Measurements from ENCODE around the gene RTL5. TPM values are rescaled to one million over a fixed set of nuclear protein-coding genes. Genes with fewer than 3 reads are reported as not detected.

RTL5 gene
- total and polyA plus RNA-seq, 10 of the 15 experiments (the other 5 are each of a cell fraction or from before 2014, with no cell fraction given): under 0.01 to 0.10 (median 0.03) TPM; not detected in 5

GRCh38 chrX:72146527-72146926 is 14.8 kb upstream of the RTL5 start (continued):
- TF ChIP-seq BCL3 (IDR thresholded peaks at IDR 0.05; ENCODE audit: borderline replicate concordance, insufficient read depth, low read depth, low read length, poor library complexity, severe bottlenecking): no peak
- no peak for TF ChIP-seq CTCF (IDR thresholded peaks at IDR 0.05 in 2 of 3, conservative IDR thresholded peaks at IDR 0.05 in 1 of 3; ENCODE audit: control insufficient read depth in 2 of 3, extremely low read depth in 1 of 3, insufficient read depth in 1 of 3, low read depth in 3 of 3, low read length in 3 of 3)
- TF ChIP-seq REST (IDR thresholded peaks at IDR 0.05; ENCODE audit: low read depth, low read length): no peak
- no peak for TF ChIP-seq POU2F2 (IDR thresholded peaks at IDR 0.05; ENCODE audit: borderline replicate concordance, low read depth, low read length)
- no peak for TF ChIP-seq NFYB (IDR thresholded peaks at IDR 0.05; ENCODE audit: insufficient read depth, low read depth, low read length)

All from GM12878 (cell line).